H9 (cell line): ENCODE measurements around the gene NHSL2. TPM values are rescaled to one million over a fixed set of nuclear protein-coding genes. Genes with fewer than 3 reads are reported as not detected.

Experiments used
- DNase-seq: peaks from one replicate; pipeline ENCODE4 v3.0.0-alpha.2; 2017
- H2AFZ ChIP-seq: one replicate; pipeline ENCODE4 v1.6.1; 2013; ENCODE audit warnings: mild to moderate bottlenecking, low read length, control low read depth, moderate library complexity
- H2AK5ac ChIP-seq: 2 replicates; pipeline ENCODE4 v1.6.1; 2013; ENCODE audit warnings: low read length, control low read depth, mixed read lengths; ENCODE audit not compliant: insufficient read length
- H2BK120ac ChIP-seq: one replicate; pipeline ENCODE4 v1.6.1; 2013; ENCODE audit warnings: low read depth, mild to moderate bottlenecking, low read length, control low read depth, inconsistent platforms; ENCODE audit not compliant: poor library complexity, severe bottlenecking
- H2BK12ac ChIP-seq: 2 replicates; pipeline ENCODE4 v1.6.1; 2013; ENCODE audit warnings: low read length, control low read depth, mixed read lengths, low read depth; ENCODE audit not compliant: insufficient read length
- H2BK15ac ChIP-seq: 2 replicates; pipeline ENCODE4 v1.6.1; 2013; ENCODE audit warnings: low read depth, low read length, control low read depth
- H2BK20ac ChIP-seq: one replicate; pipeline ENCODE4 v1.6.1; 2013; ENCODE audit warnings: low read depth, mild to moderate bottlenecking, low read length, control low read depth, inconsistent platforms; ENCODE audit not compliant: poor library complexity, severe bottlenecking
- H2BK5ac ChIP-seq: 2 replicates; pipeline ENCODE4 v1.6.1; 2013; ENCODE audit warnings: low read length, control low read depth, mixed read lengths; ENCODE audit not compliant: insufficient read length
- H3K14ac ChIP-seq: 2 replicates; pipeline ENCODE4 v1.6.1; 2013; ENCODE audit warnings: low read length, control low read depth; ENCODE audit not compliant: insufficient read depth
- H3K18ac ChIP-seq: 2 replicates; pipeline ENCODE4 v1.6.1; 2013; ENCODE audit warnings: low read depth, mild to moderate bottlenecking, mixed read lengths, low read length, control low read depth; ENCODE audit not compliant: insufficient read length
- H3K23ac ChIP-seq: 2 replicates; pipeline ENCODE4 v1.6.1; 2013; ENCODE audit warnings: low read length, control low read depth, mixed read lengths, low read depth; ENCODE audit not compliant: insufficient read length
- H3K23me2 ChIP-seq: 2 replicates; pipeline ENCODE4 v1.6.1; 2013; ENCODE audit warnings: low read depth, mild to moderate bottlenecking, mixed read lengths, low read length, control low read depth; ENCODE audit not compliant: insufficient read length, poor library complexity, severe bottlenecking
- H3K27ac ChIP-seq: 2 replicates; pipeline ENCODE4 v1.5.1; 2013; ENCODE audit warnings: low read length, control low read depth, mixed read lengths, low read depth; ENCODE audit not compliant: insufficient read length
- H3K27me3 ChIP-seq: 2 replicates; pipeline ENCODE4 v1.6.1; 2013; ENCODE audit warnings: low read length, control low read depth, inconsistent platforms; ENCODE audit not compliant: insufficient read depth
- H3K4ac ChIP-seq: 2 replicates; pipeline ENCODE4 v1.6.1; 2013; ENCODE audit warnings: low read depth, mild to moderate bottlenecking, control low read depth, inconsistent platforms, low read length, moderate library complexity
- H3K4me1 ChIP-seq: 2 replicates; pipeline ENCODE4 v1.6.1; 2013; ENCODE audit warnings: low read length, control low read depth, inconsistent platforms; ENCODE audit not compliant: insufficient read depth
- H3K4me2 ChIP-seq: 2 replicates; pipeline ENCODE4 v1.6.1; 2013; ENCODE audit warnings: low read length, control low read depth, mixed read lengths; ENCODE audit not compliant: insufficient read length, insufficient read depth
- H3K56ac ChIP-seq: 2 replicates; pipeline ENCODE4 v1.6.1; 2013; ENCODE audit warnings: low read depth, mild to moderate bottlenecking, mixed read lengths, low read length, control low read depth; ENCODE audit not compliant: insufficient read length
- H3K79me1 ChIP-seq: 2 replicates; pipeline ENCODE4 v1.6.1; 2013; ENCODE audit warnings: low read depth, mild to moderate bottlenecking, moderate library complexity, low read length, control low read depth, inconsistent platforms; ENCODE audit not compliant: insufficient read depth, poor library complexity, severe bottlenecking
- H3K79me2 ChIP-seq: 2 replicates; pipeline ENCODE4 v1.6.1; 2013; ENCODE audit warnings: low read length, control low read depth, inconsistent platforms; ENCODE audit not compliant: insufficient read depth
- H3K9ac ChIP-seq: 2 replicates; pipeline ENCODE4 v1.6.1; 2013; ENCODE audit warnings: low read length, control low read depth, mixed read lengths; ENCODE audit not compliant: insufficient read length; ENCODE audit errors: extremely low read depth
- H3K9me3 ChIP-seq: one replicate; pipeline ENCODE4 v1.6.1; 2013; ENCODE audit warnings: low read depth, low read length, inconsistent platforms; ENCODE audit not compliant: control insufficient read depth
- H3T11ph ChIP-seq: one replicate; pipeline ENCODE4 v1.6.1; 2013; ENCODE audit warnings: mild to moderate bottlenecking, low read length, control low read depth, inconsistent platforms
- H4K20me1 ChIP-seq: one replicate; pipeline ENCODE4 v1.6.1; 2013; ENCODE audit not compliant: control insufficient read depth, insufficient read length, insufficient read depth
- H4K5ac ChIP-seq: 2 replicates; pipeline ENCODE4 v1.6.1; 2013; ENCODE audit warnings: low read depth, mild to moderate bottlenecking, mixed read lengths, low read length, control low read depth; ENCODE audit not compliant: insufficient read length
- H4K8ac ChIP-seq: replicated peaks from 2 replicates; pipeline ENCODE4 v1.6.1; 2013; ENCODE audit warnings: low read length, control low read depth, mixed read lengths, low read depth; ENCODE audit not compliant: insufficient read length
- H4K91ac ChIP-seq: 2 replicates; pipeline ENCODE4 v1.6.1; 2013; ENCODE audit warnings: low read depth, mild to moderate bottlenecking, moderate library complexity, mixed read lengths, low read length, control low read depth; ENCODE audit not compliant: insufficient read length
- H3K27ac Mint-ChIP-seq, 3 experiments: 2 replicates in 2 of 3; 3 replicates in 1 of 3; pipeline ENCODE4 v1.8.0; 2020 to 2021; ENCODE audit warnings: mixed read lengths in 3 of 3, mild to moderate bottlenecking in 1 of 3, moderate library complexity in 1 of 3
- H3K27me3 Mint-ChIP-seq: 2 replicates; pipeline ENCODE4 v1.8.0; 2021; ENCODE audit warnings: low read depth, mild to moderate bottlenecking, moderate library complexity, mixed read lengths
- H3K36me3 Mint-ChIP-seq, 3 experiments: 2 replicates in 2 of 3; 3 replicates in 1 of 3; pipeline ENCODE4 v1.8.0; 2020 to 2021; ENCODE audit warnings: low read depth in 3 of 3, mixed read lengths in 3 of 3; ENCODE audit not compliant: insufficient read depth in 1 of 3
- H3K4me1 Mint-ChIP-seq, 2 experiments: 2 replicates each; pipeline ENCODE4 v1.8.0; 2020; ENCODE audit warnings: mixed read lengths in 2 of 2
- H3K4me3 Mint-ChIP-seq, 2 experiments: 2 replicates in 1 of 2; 3 replicates in 1 of 2; pipeline ENCODE4 v1.8.0; 2020 to 2021; ENCODE audit warnings: mild to moderate bottlenecking in 2 of 2, mixed read lengths in 2 of 2, moderate library complexity in 1 of 2
- H3K9me3 Mint-ChIP-seq, 2 experiments: 2 replicates in 1 of 2; 3 replicates in 1 of 2; pipeline ENCODE4 v1.8.0; 2020; ENCODE audit warnings: mild to moderate bottlenecking in 2 of 2, mixed read lengths in 2 of 2, moderate library complexity in 1 of 2
- WGBS: extraction: QIAGEN DNeasy Blood & Tissue Kit; methylation state at CpG from one replicate; pipeline ENCODE4 v1.1.7; 2013; ENCODE audit warnings: missing lambda C conversion rate, low lambda C conversion rate, mixed read lengths; ENCODE audit not compliant: insufficient read length; ENCODE audit errors: extremely low coverage; 5-methylcytosine and 5-hydroxymethylcytosine counted together
- total RNA-seq: library from RNA; stranded (reverse); gene quantifications from 2 replicates; pipeline ENCODE4 v1.2.1, GENCODE V29; 2021
- TF ChIP-seq, protein P1 (sequence below): fragments of 200-600 bp; sonication (generic); conservative IDR thresholded peaks from 3 replicates; pipeline ENCODE4 v1.8.0; 2021; ENCODE audit warnings: antibody characterized with exemption, mild to moderate bottlenecking

The NHSL2 gene
- total RNA-seq, 1 experiment from 2014 or later: 6.4 TPM

DNA sequence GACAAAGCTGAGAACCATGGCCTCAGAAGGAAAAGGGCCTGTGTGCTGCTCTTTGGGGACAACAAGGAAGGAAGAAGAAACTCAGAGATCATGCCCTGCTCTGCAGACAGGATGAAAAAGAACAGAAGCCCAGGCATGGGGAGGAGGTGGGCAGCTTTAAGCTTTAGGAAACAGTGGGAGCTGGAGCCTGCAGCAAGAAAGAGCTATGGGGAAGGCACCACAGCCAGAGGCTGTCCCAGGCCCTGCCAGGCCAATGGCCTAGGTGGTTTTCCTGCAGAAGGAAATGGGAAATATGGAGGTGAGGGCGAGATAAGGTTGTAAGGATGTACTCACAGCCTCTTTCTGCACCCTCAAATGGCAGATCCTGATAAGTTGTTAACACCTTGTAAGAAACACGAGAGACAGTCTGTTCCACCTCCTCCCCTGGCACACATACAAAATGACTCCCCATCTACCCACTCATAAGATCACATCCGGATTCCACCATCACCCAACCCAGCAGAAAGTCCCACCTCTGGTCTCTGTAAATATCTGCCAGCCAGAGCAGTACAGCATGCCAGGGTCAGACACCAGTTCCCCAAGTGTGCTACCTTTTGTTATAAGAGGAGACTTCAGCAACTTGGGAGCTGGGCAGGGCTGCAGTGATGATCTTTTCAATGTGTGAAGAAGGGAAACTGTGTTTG is 115.8 kb downstream of the NHSL2 start:
- H3K23me2 ChIP-seq: no peaks in the 10 kb centered on the region
- TF ChIP-seq, protein P1, sequence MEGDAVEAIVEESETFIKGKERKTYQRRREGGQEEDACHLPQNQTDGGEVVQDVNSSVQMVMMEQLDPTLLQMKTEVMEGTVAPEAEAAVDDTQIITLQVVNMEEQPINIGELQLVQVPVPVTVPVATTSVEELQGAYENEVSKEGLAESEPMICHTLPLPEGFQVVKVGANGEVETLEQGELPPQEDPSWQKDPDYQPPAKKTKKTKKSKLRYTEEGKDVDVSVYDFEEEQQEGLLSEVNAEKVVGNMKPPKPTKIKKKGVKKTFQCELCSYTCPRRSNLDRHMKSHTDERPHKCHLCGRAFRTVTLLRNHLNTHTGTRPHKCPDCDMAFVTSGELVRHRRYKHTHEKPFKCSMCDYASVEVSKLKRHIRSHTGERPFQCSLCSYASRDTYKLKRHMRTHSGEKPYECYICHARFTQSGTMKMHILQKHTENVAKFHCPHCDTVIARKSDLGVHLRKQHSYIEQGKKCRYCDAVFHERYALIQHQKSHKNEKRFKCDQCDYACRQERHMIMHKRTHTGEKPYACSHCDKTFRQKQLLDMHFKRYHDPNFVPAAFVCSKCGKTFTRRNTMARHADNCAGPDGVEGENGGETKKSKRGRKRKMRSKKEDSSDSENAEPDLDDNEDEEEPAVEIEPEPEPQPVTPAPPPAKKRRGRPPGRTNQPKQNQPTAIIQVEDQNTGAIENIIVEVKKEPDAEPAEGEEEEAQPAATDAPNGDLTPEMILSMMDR: no peak
- no peak overlapping the region for H2BK120ac ChIP-seq
- H3K27me3 Mint-ChIP-seq: no peaks in the 10 kb centered on the region
- no peak overlapping the region for H3K4ac ChIP-seq
- peaks cover 0 to 15% (median 9%) of the 10 kb centered on the region in 3 experiments; a peak in 5 of 7 replicates for H3K36me3 Mint-ChIP-seq
- H2AFZ ChIP-seq: no peak overlapping the region
- H2BK15ac ChIP-seq: no peak overlapping the region
- no CpG with 5 or more reads among the region's 3 CpGs for WGBS
- no peak overlapping the region for H3K4me3 Mint-ChIP-seq
- H3K27me3 ChIP-seq: no peaks in the 10 kb centered on the region; the same call in 1 of the 2 replicates
- no peak overlapping the region for H3K14ac ChIP-seq
- no peaks in the 10 kb centered on the region for H3K79me1 ChIP-seq
- H3K23ac ChIP-seq: no peak overlapping the region
- H3K27ac Mint-ChIP-seq: peak overlapping the region in 1 of 3 experiments; percentile 34; a peak in 1 of 7 replicates
- H4K20me1 ChIP-seq: no peaks in the 10 kb centered on the region
- H3K4me1 Mint-ChIP-seq: peaks cover 4 to 6% of the 10 kb centered on the region in 2 experiments; a peak in 2 of 4 replicates
- no peak overlapping the region for H3K4me2 ChIP-seq
- no peak overlapping the region for H4K5ac ChIP-seq
- no peak overlapping the region for H3K27ac ChIP-seq
- no peak overlapping the region for H3K9ac ChIP-seq
- peaks cover 69 to 74% of the 10 kb centered on the region in 2 experiments for H3K9me3 Mint-ChIP-seq
- no peaks in the 10 kb centered on the region for H3K4me1 ChIP-seq
- no peak overlapping the region for H4K91ac ChIP-seq
- H3T11ph ChIP-seq: no peak overlapping the region
- H2BK20ac ChIP-seq: no peak overlapping the region
- no peak overlapping the region for H2BK5ac ChIP-seq
- no peak overlapping the region for H4K8ac ChIP-seq
- no peaks in the 10 kb centered on the region for H3K79me2 ChIP-seq
- no peak overlapping the region for H3K18ac ChIP-seq
- H3K56ac ChIP-seq: no peak overlapping the region
- peaks cover 10% of the 10 kb centered on the region for H3K9me3 ChIP-seq
- DNase-seq: peak; percentile 8
- no peak overlapping the region for H2AK5ac ChIP-seq
- no peak overlapping the region for H2BK12ac ChIP-seq
